Left ventricle myocardium inferior (tissue), 1 donor: ENCODE measurements around the gene SEPHS2. TPM values are rescaled to one million over a fixed set of nuclear protein-coding genes. Genes with fewer than 3 reads are reported as not detected.

Experiments
- DNase-seq: peaks from one replicate; pipeline ENCODE4 v3.0.0-alpha.2; 2020
- H3K27ac ChIP-seq: fragments of 200-600 bp; replicated peaks from 2 replicates; pipeline ENCODE4 v1.8.0; 2021
- H3K27me3 ChIP-seq: fragments of 200-600 bp; 2 replicates; pipeline ENCODE4 v1.8.0; 2021; ENCODE audit warnings: low read depth
- H3K36me3 ChIP-seq: fragments of 200-600 bp; 2 replicates; pipeline ENCODE4 v1.8.0; 2021
- H3K4me1 ChIP-seq: fragments of 200-600 bp; 2 replicates; pipeline ENCODE4 v1.8.0; 2021
- H3K4me3 ChIP-seq: fragments of 200-600 bp; 2 replicates; pipeline ENCODE4 v1.8.0; 2021; ENCODE audit warnings: mild to moderate bottlenecking, moderate library complexity
- H3K9me3 ChIP-seq: fragments of 200-600 bp; replicated peaks from 2 replicates; pipeline ENCODE4 v1.8.0; 2021
- CTCF ChIP-seq: fragments of 200-600 bp; IDR thresholded peaks from 2 replicates; pipeline ENCODE4 v1.8.0; 2021; ENCODE audit warnings: antibody characterized with exemption, mild to moderate bottlenecking, borderline replicate concordance
- intact Hi-C: fragments of 100-400 bp; cut with micrococcal nuclease; formaldehyde crosslinking; loops from one replicate; pipeline ENCODE4 v1.11.0; 2022
- total RNA-seq: library from RNA; stranded (reverse); fragmentation: NEBNext Ultra II Directional; extraction: Animal tissue kit (Norgen Biotek cat#: 25700); gene quantifications from one replicate; pipeline ENCODE4 v1.2.1, GENCODE V29; 2021
- donor health status: DM: no; HTN: yes; CAD: no; lungs with severe emphysema.

The SEPHS2 gene
- total RNA-seq, 1 donor from 2014 or later: 29.8 TPM

GRCh38 chr16:30443631-30444030 lies 2.0 kb downstream of the SEPHS2 start:
- peaks cover 23% of the 10 kb centered on the region for H3K36me3 ChIP-seq
- intact Hi-C loops: loop anchor here (10.0 kb wide), 1 partner anchor 81 kb away; the partner anchor contains the start of gene ZNF768
- no peaks in the 10 kb centered on the region for H3K27me3 ChIP-seq
- no peak overlapping the region for H3K27ac ChIP-seq
- no peak for DNase-seq
- H3K9me3 ChIP-seq: no peaks in the 10 kb centered on the region
- no peak for TF ChIP-seq CTCF
- H3K4me1 ChIP-seq: peaks cover 32% of the 10 kb centered on the region
- H3K4me3 ChIP-seq: no peak overlapping the region

GRCh38 chr16:30439720-30440348 lies 5.8 kb downstream of the SEPHS2 start:
- Histone ChIP-seq H3K4me1 (peaks cover 20% of the 10 kb centered on the region), H3K4me3 (no peak overlapping the region), H3K36me3 (peaks cover 23% of the 10 kb centered on the region), H3K27me3 (no peaks in the 10 kb centered on the region), H3K9me3 (no peaks in the 10 kb centered on the region), H3K27ac (no peak overlapping the region)
- intact Hi-C loops: loop anchor here (10.0 kb wide), 1 partner anchor 85 kb away; the partner anchor contains the start of gene ZNF768
- DNase-seq: no peak
- TF ChIP-seq CTCF: no peak

- Histone ChIP-seq H3K9me3 (no peaks in the 10 kb centered on the region), H3K4me3 (no peak overlapping the region), H3K4me1 (peaks cover 10% of the 10 kb centered on the region), H3K27ac (no peak overlapping the region), H3K27me3 (no peaks in the 10 kb centered on the region), H3K36me3 (peaks cover 13% of the 10 kb centered on the region)
- intact Hi-C loops: no loop called here
- TF ChIP-seq CTCF: no peak
- no peak for DNase-seq
Observed at GRCh38 chr16:30438835-30439234, 6.8 kb downstream of the SEPHS2 start.

GRCh38 chr16:30437511-30438046 lies 8.1 kb downstream of the SEPHS2 start:
- Histone ChIP-seq H3K4me3 (no peak overlapping the region), H3K27ac (no peak overlapping the region), H3K9me3 (no peaks in the 10 kb centered on the region), H3K4me1 (no peaks in the 10 kb centered on the region), H3K27me3 (no peaks in the 10 kb centered on the region), H3K36me3 (peaks cover under 1% of the 10 kb centered on the region)
- no peak for DNase-seq
- intact Hi-C loops: no loop called here
- TF ChIP-seq CTCF: no peak

- intact Hi-C loops: no loop called here
- DNase-seq: no peak
- no peak overlapping the region for H3K4me3 ChIP-seq
- H3K27me3 ChIP-seq: no peaks in the 10 kb centered on the region
- H3K4me1 ChIP-seq: peaks cover 7% of the 10 kb centered on the region
- H3K9me3 ChIP-seq: no peaks in the 10 kb centered on the region
- no peaks in the 10 kb centered on the region for H3K36me3 ChIP-seq
- TF ChIP-seq CTCF: no peak
- H3K27ac ChIP-seq: no peak overlapping the region
Observed at GRCh38 chr16:30434852-30435251, 10.8 kb downstream of the SEPHS2 start.
